ENCODE results near the gene AASDH. TPM values are rescaled to one million over a fixed set of nuclear protein-coding genes. Genes with fewer than 3 reads are reported as not detected.

AASDH gene
- 2.4 to 3.7 TPM (median 2.9 TPM) in 5 replicates for total RNA-seq (2022; extraction: Qiagen RNA extraction)

GRCh38 chr4:56387023-56388001, at the start of gene AASDH:
AASDH (minus strand) TSS chr4:56387491; CDS start chr4:56384299, 3,192 bp downstream.

GRCh38 chr4:56435140-56435926, 48.0 kb upstream of the AASDH start, which contains the start of gene PPAT:
PPAT (minus strand) TSS chr4:56435615; CDS start chr4:56435477, 138 bp downstream.

Other genes starting within 250 kb of the AASDH start
- 14.4 to 20.5 TPM (median 15.9 TPM) in 5 replicates for gene PPAT, start 48.1 kb upstream of the AASDH start, total RNA-seq (2022; extraction: Qiagen RNA extraction)
- gene PAICS, start 48.8 kb upstream of the AASDH start, total RNA-seq (2022; extraction: Qiagen RNA extraction) = 114 to 144 TPM (median 123 TPM) in 5 replicates
- 41.7 to 56.1 TPM (median 46.6 TPM) in 5 replicates for gene SRP72, start 80.1 kb upstream of the AASDH start, total RNA-seq (2022; extraction: Qiagen RNA extraction)
- 0.06 to 0.07 TPM in 2 of 5 replicates, not detected in the others for gene ARL9, start 118.3 kb upstream of the AASDH start, total RNA-seq (2022; extraction: Qiagen RNA extraction)

Measured in A549 treated with AZD2906 at 1 μM for 4 hours (cell line).